ENCODE measurements around the gene RREB1. TPM values are rescaled to one million over a fixed set of nuclear protein-coding genes. Genes with fewer than 3 reads are reported as not detected.

RREB1 gene
- polyA plus RNA-seq, 2 of the 4 experiments (the other 2 are of a cell fraction): 2.2 to 5.0 TPM

- DNase-seq (ENCODE audit: low read depth in 1 of 2, low spot score in 1 of 2) (no peak), ATAC-seq (no peak), FAIRE-seq (no peak)
- Histone ChIP-seq H3K4me2 (no peak overlapping the region), H3K4me3 (no peak overlapping the region), H3K9me3 (no peaks in the 10 kb centered on the region), H3K27ac (no peak overlapping the region), H3K4me1 (peaks cover 27% of the 10 kb centered on the region)
- POLR2A ChIA-PET: no interaction called here
- CTCF ChIA-PET: no interaction called here
- TF ChIP-seq ZFP36 (IDR thresholded peaks at IDR 0.05; ENCODE audit: borderline replicate concordance, partially characterized antibody) (no peak), ZSCAN20 (CRISPR knock-in tag; IDR thresholded peaks at IDR 0.05) (no peak), CBX8 (IDR thresholded peaks at IDR 0.05) (no peak), RAD21 (conservative IDR thresholded peaks at IDR 0.05 in 1 of 2, IDR thresholded peaks at IDR 0.05 in 1 of 2) (no peak), RCOR1 (IDR thresholded peaks at IDR 0.05; ENCODE audit: low read depth, low read length) (no peak), HMGXB4 (CRISPR knock-in tag; IDR thresholded peaks at IDR 0.05; ENCODE audit: borderline replicate concordance) (no peak), MAFK (IDR thresholded peaks at IDR 0.05; ENCODE audit: partially characterized antibody) (no peak), HOXB5 (CRISPR knock-in tag; IDR thresholded peaks at IDR 0.05) (no peak), SMC3 (IDR thresholded peaks at IDR 0.05) (no peak), JUN (IDR thresholded peaks at IDR 0.05) (no peak), ATOH8 (CRISPR knock-in tag; IDR thresholded peaks at IDR 0.05; ENCODE audit: low read depth) (no peak), KDM5A (IDR thresholded peaks at IDR 0.05) (no peak), FOXS1 (CRISPR knock-in tag; IDR thresholded peaks at IDR 0.05) (no peak), HDAC2 (IDR thresholded peaks at IDR 0.05) (no peak), CHD4 (IDR thresholded peaks at IDR 0.05; ENCODE audit: borderline replicate concordance) (no peak), NPAS2 (CRISPR knock-in tag; IDR thresholded peaks at IDR 0.05; ENCODE audit: borderline replicate concordance) (no peak), BHLHE40 (IDR thresholded peaks at IDR 0.05; ENCODE audit: low read depth, low read length) (no peak), ESRRA (IDR thresholded peaks at IDR 0.05; ENCODE audit: borderline replicate concordance, low read length) (no peak), HOXA7 (CRISPR knock-in tag; IDR thresholded peaks at IDR 0.05) (no peak)
- TF ChIP-seq, protein P1, sequence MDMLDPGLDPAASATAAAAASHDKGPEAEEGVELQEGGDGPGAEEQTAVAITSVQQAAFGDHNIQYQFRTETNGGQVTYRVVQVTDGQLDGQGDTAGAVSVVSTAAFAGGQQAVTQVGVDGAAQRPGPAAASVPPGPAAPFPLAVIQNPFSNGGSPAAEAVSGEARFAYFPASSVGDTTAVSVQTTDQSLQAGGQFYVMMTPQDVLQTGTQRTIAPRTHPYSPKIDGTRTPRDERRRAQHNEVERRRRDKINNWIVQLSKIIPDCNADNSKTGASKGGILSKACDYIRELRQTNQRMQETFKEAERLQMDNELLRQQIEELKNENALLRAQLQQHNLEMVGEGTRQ (IDR thresholded peaks at IDR 0.05): no peak
- 95% methylated on average over 5 of the region's 5 CpGs for WGBS (ENCODE audit: missing lambda C conversion rate)
These were observed 64.0 kb downstream of the RREB1 start for GRCh38 chr6:7171733-7172132.

DNA sequence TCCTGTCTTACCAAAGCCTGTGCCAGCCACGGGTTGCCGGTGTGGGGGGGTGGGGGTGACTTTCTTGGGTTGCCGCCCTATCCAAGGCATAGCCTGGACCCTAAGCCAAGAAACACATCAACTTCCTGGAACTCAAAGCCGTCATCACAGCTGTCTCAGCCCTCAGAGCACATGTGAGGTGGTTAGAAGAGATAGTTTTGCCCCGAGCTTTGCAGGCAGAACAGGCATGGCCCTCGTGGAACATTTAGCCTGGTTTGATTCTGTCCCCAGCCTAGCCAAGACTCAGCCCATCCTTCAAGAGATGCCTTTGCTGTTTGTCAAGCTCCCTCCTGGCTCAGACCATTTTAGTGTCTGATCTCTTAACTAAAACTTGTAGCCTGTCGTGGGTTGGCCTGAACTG, 64.9 kb downstream of the RREB1 start:
- Histone ChIP-seq H3K4me3 (no peak overlapping the region), H3K4me1 (peaks cover 22% of the 10 kb centered on the region), H3K27ac (no peak overlapping the region), H3K4me2 (no peak overlapping the region), H3K9me3 (no peaks in the 10 kb centered on the region)
- TF ChIP-seq CBX8 (IDR thresholded peaks at IDR 0.05) (no peak), MAX (IDR thresholded peaks at IDR 0.05) (no peak), JUN (IDR thresholded peaks at IDR 0.05) (no peak), CHD4 (IDR thresholded peaks at IDR 0.05; ENCODE audit: borderline replicate concordance) (no peak), ATOH8 (CRISPR knock-in tag; IDR thresholded peaks at IDR 0.05; ENCODE audit: low read depth) (no peak), CBX2 (IDR thresholded peaks at IDR 0.05; ENCODE audit: borderline replicate concordance, low read depth) (no peak), PHF8 (IDR thresholded peaks at IDR 0.05; ENCODE audit: borderline replicate concordance, low read depth) (no peak), SREBF2 (IDR thresholded peaks at IDR 0.05) (no peak), FOSB (CRISPR knock-in tag; IDR thresholded peaks at IDR 0.05) (no peak)
- FAIRE-seq: no peak
- DNase-seq (ENCODE audit: low read depth in 1 of 2, low spot score in 1 of 2): no peak
- ChIA-PET POLR2A (no interaction called here), CTCF (no interaction called here)
- 87% methylated on average over 5 of the region's 7 CpGs for WGBS (ENCODE audit: missing lambda C conversion rate)
- no peak; a peak in 1 of 6 replicates for ATAC-seq
